Sigmoid colon (tissue), 4 donors: ENCODE measurements around the gene ETS1.

ENCODE experiments used
- CTCF ChIP-seq, 4 experiments: fragments of 450-650 bp in 3 of 4; fragments of 200-600 bp in 1 of 4; IDR thresholded peaks; one replicate each; pipeline ENCODE4 v1.5.1; 2016 to 2019; ENCODE audit warnings: antibody characterized with exemption in 4 of 4, mild to moderate bottlenecking in 3 of 4, moderate library complexity in 2 of 4
- EP300 ChIP-seq, 4 donors: sonication (generic); formaldehyde crosslinking; IDR thresholded peaks; one replicate each; pipeline ENCODE4 v1.6.1; 2017; ENCODE audit warnings: antibody characterized with exemption in 4 of 4
- POLR2A ChIP-seq, 2 donors: fragments of 450-650 bp; IDR thresholded peaks; one replicate each; pipeline ENCODE4 v1.6.1; 2016; ENCODE audit warnings: antibody characterized with exemption in 2 of 2, mild to moderate bottlenecking in 2 of 2, moderate library complexity in 2 of 2

- no peak for TF ChIP-seq EP300 (IDR thresholded peaks at IDR 0.05)
- TF ChIP-seq CTCF (IDR thresholded peaks at IDR 0.05), result no peak
- no peak for TF ChIP-seq POLR2A (IDR thresholded peaks at IDR 0.05)
These were observed 85.5 kb downstream of the ETS1 start for GRCh38 chr11:128501632-128502549.
